RWPE2 (cell line): ENCODE data around the gene TRAM1L1.

ENCODE experiments used
- ATAC-seq: fragments of 200-7000 bp; cut with Tn5 transposase; 3 replicates; pipeline ENCODE4 v1.9.1; 2021; ENCODE audit warnings: low read depth
- DNase-seq: peaks from one replicate; pipeline ENCODE4 v3.0.0-alpha.2; 2020; ENCODE audit warnings: low spot score
- H3K27ac ChIP-seq: fragments of 450-650 bp; 2 replicates; pipeline ENCODE4 v1.5.1; 2017; ENCODE audit warnings: mild to moderate bottlenecking; ENCODE audit not compliant: poor library complexity, severe bottlenecking
- H3K27me3 ChIP-seq: fragments of 250-450 bp; sonication (Bioruptor Pico); 2 replicates; pipeline ENCODE4 v1.5.1; 2021; ENCODE audit warnings: mild to moderate bottlenecking, moderate library complexity; ENCODE audit not compliant: insufficient read depth, poor library complexity, severe bottlenecking
- H3K36me3 ChIP-seq: fragments of 250-450 bp; sonication (Bioruptor Pico); 2 replicates; pipeline ENCODE4 v1.5.1; 2020; ENCODE audit warnings: low read depth, mild to moderate bottlenecking, moderate library complexity
- H3K4me1 ChIP-seq: fragments of 250-450 bp; sonication (Bioruptor Pico); 2 replicates; pipeline ENCODE4 v1.5.1; 2021; ENCODE audit warnings: mild to moderate bottlenecking, moderate library complexity; ENCODE audit not compliant: insufficient read depth, poor library complexity, severe bottlenecking
- H3K4me3 ChIP-seq: fragments of 250-450 bp; sonication (Bioruptor Pico); 2 replicates; pipeline ENCODE4 v1.5.1; 2021; ENCODE audit warnings: mild to moderate bottlenecking, moderate library complexity; ENCODE audit not compliant: severe bottlenecking
- H3K9me3 ChIP-seq: fragments of 250-450 bp; sonication (Bioruptor Pico); 2 replicates; pipeline ENCODE4 v1.5.1; 2021; ENCODE audit warnings: mild to moderate bottlenecking, moderate library complexity; ENCODE audit not compliant: severe bottlenecking
- TF ChIP-seq, protein P1 (sequence below): fragments of 450-650 bp; IDR thresholded peaks from one replicate; pipeline ENCODE4 v1.5.1; 2017; ENCODE audit warnings: mild to moderate bottlenecking, moderate library complexity; ENCODE audit not compliant: poor library complexity, severe bottlenecking

Gene TRAM1L1

DNA sequence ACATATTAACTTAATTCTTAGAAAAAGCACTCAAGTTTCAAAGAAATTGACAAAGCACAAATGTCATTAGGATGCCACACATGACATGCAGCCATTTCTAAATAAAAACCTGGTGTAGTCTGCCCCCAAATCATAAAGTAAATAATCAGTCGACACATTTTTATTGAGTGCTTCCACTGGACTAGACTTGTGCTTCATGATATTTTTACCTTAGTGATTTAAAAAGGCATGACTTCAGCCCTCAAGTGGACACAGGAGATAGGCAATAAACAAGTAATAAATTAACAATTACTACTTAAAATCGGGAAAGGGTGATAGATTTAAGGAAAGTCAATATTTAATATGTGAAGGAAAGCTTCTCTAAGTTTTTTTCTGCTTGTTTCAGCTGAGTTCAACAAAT lies 7.6 kb downstream of the TRAM1L1 start:
- Histone ChIP-seq H3K9me3 (no peaks in the 10 kb centered on the region), H3K4me3 (no peak overlapping the region), H3K4me1 (no peaks in the 10 kb centered on the region), H3K27ac (no peak overlapping the region), H3K27me3 (no peaks in the 10 kb centered on the region), H3K36me3 (no peaks in the 10 kb centered on the region)
- DNase-seq: no peak
- TF ChIP-seq, protein P1, sequence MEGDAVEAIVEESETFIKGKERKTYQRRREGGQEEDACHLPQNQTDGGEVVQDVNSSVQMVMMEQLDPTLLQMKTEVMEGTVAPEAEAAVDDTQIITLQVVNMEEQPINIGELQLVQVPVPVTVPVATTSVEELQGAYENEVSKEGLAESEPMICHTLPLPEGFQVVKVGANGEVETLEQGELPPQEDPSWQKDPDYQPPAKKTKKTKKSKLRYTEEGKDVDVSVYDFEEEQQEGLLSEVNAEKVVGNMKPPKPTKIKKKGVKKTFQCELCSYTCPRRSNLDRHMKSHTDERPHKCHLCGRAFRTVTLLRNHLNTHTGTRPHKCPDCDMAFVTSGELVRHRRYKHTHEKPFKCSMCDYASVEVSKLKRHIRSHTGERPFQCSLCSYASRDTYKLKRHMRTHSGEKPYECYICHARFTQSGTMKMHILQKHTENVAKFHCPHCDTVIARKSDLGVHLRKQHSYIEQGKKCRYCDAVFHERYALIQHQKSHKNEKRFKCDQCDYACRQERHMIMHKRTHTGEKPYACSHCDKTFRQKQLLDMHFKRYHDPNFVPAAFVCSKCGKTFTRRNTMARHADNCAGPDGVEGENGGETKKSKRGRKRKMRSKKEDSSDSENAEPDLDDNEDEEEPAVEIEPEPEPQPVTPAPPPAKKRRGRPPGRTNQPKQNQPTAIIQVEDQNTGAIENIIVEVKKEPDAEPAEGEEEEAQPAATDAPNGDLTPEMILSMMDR: no peak
- no peak for ATAC-seq

DNA sequence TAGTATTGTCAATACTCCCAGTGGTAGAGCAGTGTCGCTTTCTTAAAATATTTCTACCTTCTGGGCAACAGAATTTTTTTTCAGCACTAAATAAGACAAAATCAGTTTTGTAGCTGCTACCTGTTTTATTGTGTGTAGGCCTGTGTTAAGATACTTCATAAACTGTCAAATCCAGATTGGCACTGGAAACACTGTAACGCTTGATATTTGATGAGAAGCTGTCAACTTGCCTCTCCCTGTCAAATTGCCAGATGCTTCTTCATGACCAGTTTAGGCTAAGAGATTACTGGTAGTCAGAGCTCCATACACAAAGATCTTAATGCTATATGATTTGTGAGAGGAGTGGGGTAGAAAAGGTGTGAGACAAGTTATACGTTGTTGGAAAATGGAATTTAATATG lies 17.3 kb downstream of the TRAM1L1 start:
- ATAC-seq (no peak), DNase-seq (no peak)
- Histone ChIP-seq H3K27me3 (no peaks in the 10 kb centered on the region), H3K27ac (no peak overlapping the region), H3K4me3 (no peak overlapping the region), H3K9me3 (no peaks in the 10 kb centered on the region), H3K4me1 (no peaks in the 10 kb centered on the region), H3K36me3 (no peaks in the 10 kb centered on the region)
- TF ChIP-seq, protein P1: no peak

DNA sequence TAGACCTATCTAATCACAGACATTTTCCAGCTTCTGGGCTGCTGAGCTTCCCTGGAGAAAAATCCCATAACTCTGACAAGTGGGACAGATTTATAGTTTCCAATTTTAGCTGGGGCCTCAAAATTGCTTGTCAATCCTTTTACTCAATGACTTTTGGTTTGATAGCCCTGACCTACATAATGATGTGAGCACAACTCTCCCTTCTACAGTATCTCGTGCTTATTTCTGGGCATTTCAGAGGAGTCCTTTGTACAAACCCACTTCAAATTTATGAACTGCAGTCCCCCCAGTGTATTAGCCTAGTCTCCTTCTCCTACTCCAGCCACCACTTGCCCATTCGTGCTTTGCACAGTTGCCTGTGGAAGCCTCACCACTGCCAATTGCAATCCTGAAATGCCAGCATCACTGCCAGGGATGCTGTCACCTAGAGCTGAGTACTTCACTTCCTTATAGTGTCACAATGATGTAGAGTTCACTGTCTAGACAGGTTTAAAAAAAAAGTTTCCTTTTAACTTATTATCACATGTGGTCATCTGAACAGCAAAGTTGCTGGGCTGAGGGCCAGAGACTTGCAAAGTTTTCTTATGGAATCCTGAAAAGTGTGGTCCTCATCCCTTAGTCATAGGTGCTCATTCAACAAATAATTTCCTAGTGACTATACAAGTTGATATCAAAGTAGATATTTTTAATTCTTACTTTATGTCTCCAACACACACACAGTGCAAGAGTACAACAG lies 21.2 kb downstream of the TRAM1L1 start:
- TF ChIP-seq, protein P1: no peak
- DNase-seq (no peak), ATAC-seq (no peak)
- no peak overlapping the region for H3K27ac ChIP-seq
- H3K4me1 ChIP-seq: no peaks in the 10 kb centered on the region
- H3K27me3 ChIP-seq: no peaks in the 10 kb centered on the region
- no peaks in the 10 kb centered on the region for H3K36me3 ChIP-seq
- H3K4me3 ChIP-seq: no peak overlapping the region
- no peaks in the 10 kb centered on the region for H3K9me3 ChIP-seq

DNA sequence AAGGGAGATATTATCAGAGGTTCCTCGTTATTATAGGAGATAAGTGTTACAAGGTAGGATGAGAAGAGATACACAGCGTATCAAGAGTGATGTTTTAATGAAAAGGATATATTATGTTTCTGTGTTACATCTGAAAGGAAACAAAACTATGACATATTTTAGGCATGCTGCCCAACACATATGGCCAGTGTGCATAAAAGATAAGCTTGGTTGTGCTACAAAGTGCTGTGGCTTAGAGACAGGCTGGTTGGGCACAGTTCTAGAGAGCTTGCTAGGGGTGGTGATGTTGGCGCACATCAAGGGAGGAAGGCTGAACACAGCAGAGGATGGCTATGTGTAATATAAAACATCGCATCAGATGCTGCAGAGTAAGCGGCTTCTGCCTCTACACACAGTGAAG lies 42.4 kb downstream of the TRAM1L1 start:
- no peaks in the 10 kb centered on the region for H3K36me3 ChIP-seq
- H3K4me1 ChIP-seq: no peaks in the 10 kb centered on the region
- H3K27me3 ChIP-seq: no peaks in the 10 kb centered on the region
- TF ChIP-seq, protein P1: no peak
- DNase-seq: no peak
- no peaks in the 10 kb centered on the region for H3K9me3 ChIP-seq
- no peak for ATAC-seq
- no peak overlapping the region for H3K4me3 ChIP-seq
- H3K27ac ChIP-seq: no peak overlapping the region
